Brain microvascular endothelial cell (primary cell): ENCODE measurements around the gene TERC.
"Not testable (repeated sequence)": the region's sequence is repeated elsewhere in the genome, so short reads cannot be mapped to it uniquely, and the experiment has no call there.

ENCODE experiments used
- DNase-seq: peaks from one replicate; pipeline ENCODE4 v3.0.0-alpha.2; 2020
- H3K27ac ChIP-seq: fragments of 250-450 bp; sonication (Bioruptor Pico); 2 replicates; pipeline ENCODE4 v1.5.1; 2020; ENCODE audit warnings: mild to moderate bottlenecking, moderate library complexity
- H3K27me3 ChIP-seq: fragments of 250-450 bp; sonication (Bioruptor Pico); replicated peaks from 2 replicates; pipeline ENCODE4 v1.5.1; 2020; ENCODE audit warnings: mild to moderate bottlenecking
- H3K36me3 ChIP-seq: fragments of 250-450 bp; sonication (Bioruptor Pico); replicated peaks from 2 replicates; pipeline ENCODE4 v1.5.1; 2020; ENCODE audit warnings: mild to moderate bottlenecking
- H3K4me3 ChIP-seq: 2 replicates; pipeline ENCODE4 v1.5.1; 2011; ENCODE audit warnings: low read depth, mild to moderate bottlenecking, control low read depth, low read length, moderate library complexity
- in situ Hi-C: cut with HindIII; loops from 2 replicates; pipeline ENCODE4 v1.10.0; 2017; ENCODE audit warnings: low sequenced_read_pairs, low pct_ligation_motif_present
- TF ChIP-seq, protein P1 (sequence below): IDR thresholded peaks from 2 replicates; pipeline ENCODE4 v1.5.1; 2011; ENCODE audit warnings: low read depth, mild to moderate bottlenecking, moderate library complexity, low read length, control low read depth, inconsistent platforms; ENCODE audit errors: missing control alignments

Gene TERC

DNA sequence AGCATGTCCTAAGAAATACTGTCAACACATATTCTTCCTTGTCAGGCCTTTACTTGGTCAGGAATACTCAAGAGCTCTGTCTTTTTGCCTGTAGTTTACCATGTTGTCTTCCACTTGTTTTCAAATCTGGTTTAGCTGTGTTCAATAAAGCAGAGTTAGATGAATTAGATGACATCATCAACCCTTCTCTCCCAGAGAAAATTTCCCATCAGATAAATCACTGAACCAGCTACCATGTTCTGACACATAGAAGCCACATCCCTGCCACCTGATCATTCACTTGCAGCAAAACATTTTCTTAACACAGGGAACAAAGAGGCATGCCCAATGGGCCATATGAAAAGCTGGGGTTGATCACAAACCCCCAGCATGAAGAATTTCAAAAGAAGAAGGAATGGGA, 42.1 kb downstream of the TERC start:
- TF ChIP-seq, protein P1, sequence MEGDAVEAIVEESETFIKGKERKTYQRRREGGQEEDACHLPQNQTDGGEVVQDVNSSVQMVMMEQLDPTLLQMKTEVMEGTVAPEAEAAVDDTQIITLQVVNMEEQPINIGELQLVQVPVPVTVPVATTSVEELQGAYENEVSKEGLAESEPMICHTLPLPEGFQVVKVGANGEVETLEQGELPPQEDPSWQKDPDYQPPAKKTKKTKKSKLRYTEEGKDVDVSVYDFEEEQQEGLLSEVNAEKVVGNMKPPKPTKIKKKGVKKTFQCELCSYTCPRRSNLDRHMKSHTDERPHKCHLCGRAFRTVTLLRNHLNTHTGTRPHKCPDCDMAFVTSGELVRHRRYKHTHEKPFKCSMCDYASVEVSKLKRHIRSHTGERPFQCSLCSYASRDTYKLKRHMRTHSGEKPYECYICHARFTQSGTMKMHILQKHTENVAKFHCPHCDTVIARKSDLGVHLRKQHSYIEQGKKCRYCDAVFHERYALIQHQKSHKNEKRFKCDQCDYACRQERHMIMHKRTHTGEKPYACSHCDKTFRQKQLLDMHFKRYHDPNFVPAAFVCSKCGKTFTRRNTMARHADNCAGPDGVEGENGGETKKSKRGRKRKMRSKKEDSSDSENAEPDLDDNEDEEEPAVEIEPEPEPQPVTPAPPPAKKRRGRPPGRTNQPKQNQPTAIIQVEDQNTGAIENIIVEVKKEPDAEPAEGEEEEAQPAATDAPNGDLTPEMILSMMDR: no peak
- in situ Hi-C loops: no loop called here
- DNase-seq: no peak
- Histone ChIP-seq H3K27me3 (no peaks in the 10 kb centered on the region), H3K27ac (no peak overlapping the region), H3K4me3 (no peak overlapping the region), H3K36me3 (no peaks in the 10 kb centered on the region)

DNA sequence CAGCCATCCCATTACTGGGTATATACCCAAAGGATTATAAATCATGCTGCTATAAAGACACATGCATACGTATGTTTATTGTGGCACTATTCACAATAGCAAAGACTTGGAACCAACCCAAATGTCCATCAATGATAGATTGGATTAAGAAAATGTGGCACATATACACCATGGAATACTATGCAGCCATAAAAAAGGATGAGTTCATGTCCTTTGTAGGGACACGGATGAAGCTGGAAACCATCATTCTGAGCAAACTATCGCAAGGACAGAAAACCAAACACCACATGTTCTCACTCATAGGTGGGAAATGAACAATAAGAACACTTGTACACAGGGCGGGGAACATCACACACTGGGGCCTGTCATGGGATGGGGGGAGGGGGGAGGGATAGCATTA, 46.4 kb downstream of the TERC start:
- in situ Hi-C loops, H3K27me3 ChIP-seq: not testable (repeated sequence)

More for the DNA sequence above, 46.4 kb downstream of the TERC start:
- not testable (repeated sequence) for DNase-seq, H3K4me3 ChIP-seq, H3K27ac ChIP-seq, H3K36me3 ChIP-seq
